IPS-NIHi7 (cell line): ENCODE results near the gene KLC4.
"Not testable (repeated sequence)": the region's sequence is repeated elsewhere in the genome, so short reads cannot be mapped to it uniquely, and the experiment has no call there.

ENCODE experiments used
- DNase-seq: peaks from one replicate; pipeline ENCODE4 v3.0.0; 2012; ENCODE audit warnings: mixed read lengths; ENCODE audit errors: extremely low spot score

Gene KLC4

GRCh38 chr6:43093436-43094289, 34.2 kb downstream of the KLC4 start:
- no peak for DNase-seq

- DNase-seq = no peak
Measured at GRCh38 chr6:43095939-43096338, 36.5 kb downstream of the KLC4 start.

GRCh38 chr6:43096451-43097097, 37.1 kb downstream of the KLC4 start:
- DNase-seq = peak; percentile 48

DNA sequence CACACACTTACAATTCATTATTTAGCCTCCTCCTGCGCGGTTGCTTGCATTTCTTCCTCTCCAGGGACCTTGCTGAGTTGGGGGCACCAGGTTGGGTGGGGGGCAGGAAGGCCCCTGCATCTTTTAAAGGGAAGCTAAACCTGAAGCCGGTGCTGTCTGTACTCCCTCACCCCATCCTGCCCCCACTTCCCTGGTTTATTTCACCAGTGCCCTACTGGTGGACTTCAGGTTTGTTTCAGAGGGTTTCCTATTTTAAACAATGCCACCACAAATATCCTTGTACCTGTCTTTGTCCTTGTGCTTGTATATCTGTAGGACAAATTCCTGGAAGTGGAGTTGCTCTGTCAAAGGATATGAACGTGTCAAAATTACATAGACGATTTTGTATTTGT, 37.7 kb downstream of the KLC4 start:
- no peak for DNase-seq

DNA sequence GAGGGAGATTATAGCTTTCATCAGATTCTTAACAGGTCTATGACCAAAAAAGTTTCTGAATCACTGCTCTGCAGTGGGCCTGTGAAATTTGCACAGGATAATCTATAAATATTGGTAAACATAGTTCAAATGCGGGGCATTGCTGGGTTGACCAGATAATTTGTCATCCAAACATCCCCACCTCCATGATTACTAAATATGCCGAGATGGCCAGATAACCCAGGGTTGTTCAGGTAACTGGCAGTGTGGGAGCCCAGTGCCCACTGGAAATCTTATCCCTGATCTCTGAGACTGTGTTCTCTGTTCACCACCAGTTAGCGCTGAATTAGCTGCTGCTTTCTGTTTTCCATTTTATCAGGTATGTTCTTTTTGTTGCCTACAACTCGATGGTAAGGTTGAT, 38.1 kb downstream of the KLC4 start:
- DNase-seq = no peak

DNA sequence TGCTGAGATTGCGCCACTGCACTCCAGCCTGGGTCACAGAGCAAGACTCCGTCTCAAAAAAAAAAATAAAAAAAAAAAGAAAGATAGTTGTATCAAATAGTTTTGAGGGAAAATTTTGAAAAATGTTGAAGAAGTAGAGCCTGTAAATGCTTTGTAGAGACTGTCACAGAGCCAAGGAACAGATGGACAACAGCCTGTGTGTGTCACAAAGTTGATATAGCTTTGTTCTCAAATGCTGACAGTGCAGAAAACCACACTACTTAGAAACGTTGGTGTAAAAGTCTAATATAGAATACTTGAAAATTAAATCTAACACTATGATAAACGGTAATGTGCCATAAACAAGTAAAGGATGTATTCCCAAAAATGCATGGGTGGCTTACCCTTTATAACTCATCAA, 42.1 kb downstream of the KLC4 start:
- DNase-seq = no peak

- DNase-seq = peak; percentile 59
Measured at GRCh38 chr6:43103253-43103876, 43.9 kb downstream of the KLC4 start.

DNA sequence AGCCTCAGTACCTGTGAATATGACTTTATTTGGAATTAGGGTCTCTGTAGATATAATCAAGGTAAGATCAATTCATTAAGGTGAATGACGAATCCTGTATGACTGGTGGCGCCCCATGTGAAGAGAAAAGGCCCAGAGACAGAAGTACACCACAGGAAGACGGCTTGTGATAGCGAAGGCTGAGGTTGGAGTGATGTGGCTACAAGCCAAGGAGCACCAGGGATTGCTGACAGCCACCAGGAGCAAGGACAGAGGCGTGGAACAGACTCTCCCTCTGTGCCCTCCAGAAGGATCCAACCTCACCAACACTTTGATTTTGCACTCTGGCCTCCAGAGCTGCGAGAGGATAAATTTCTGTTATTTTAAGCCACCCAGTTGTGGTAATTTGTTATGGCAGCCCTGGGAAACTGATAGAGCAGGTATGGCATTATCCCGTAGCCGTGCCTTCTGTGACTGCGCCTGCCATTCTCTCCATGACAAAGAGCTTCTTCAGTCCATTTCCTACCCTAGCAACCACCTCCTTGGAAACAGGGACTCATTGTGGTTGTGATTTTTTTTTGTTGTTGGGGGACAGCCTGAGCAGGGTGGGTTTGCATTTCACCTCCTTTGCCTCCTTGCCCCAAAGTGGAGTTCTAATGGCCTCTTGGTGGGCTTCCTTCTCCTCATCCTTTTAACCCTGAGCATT, 46.2 kb downstream of the KLC4 start:
- DNase-seq = no peak

DNA sequence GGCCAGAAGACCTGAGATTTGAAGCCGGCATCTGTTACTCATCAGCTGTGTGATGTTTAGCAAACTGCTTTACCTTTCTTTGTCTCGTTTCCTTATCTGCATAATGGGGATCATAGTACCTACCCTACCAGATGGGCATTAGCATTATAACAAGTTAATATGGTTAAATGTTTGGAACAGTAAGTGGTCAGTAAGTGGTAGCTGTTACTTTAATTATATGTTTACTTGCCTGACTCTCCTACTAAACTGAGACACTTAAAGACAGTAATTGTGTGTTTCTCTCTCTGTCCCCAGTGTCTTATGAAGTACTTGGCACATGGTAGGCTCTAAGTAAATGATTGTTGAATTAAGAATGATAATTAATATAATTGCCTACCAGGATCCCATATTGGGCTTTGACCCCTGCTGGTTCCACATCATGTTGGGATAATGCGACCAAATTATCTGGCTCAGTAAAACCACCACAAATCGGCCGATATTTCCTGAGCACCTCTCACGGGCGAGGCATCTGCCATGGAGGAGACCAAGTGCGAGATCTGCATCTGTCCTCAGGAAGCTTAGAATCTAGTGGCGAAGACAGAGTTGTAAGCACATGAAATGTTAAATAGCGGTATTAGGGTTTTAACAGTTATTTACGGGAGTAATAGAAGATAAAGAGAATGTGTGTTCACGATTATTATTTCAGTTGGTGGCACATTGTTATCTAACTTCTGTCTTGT, 48.1 kb downstream of the KLC4 start:
- no peak for DNase-seq

DNA sequence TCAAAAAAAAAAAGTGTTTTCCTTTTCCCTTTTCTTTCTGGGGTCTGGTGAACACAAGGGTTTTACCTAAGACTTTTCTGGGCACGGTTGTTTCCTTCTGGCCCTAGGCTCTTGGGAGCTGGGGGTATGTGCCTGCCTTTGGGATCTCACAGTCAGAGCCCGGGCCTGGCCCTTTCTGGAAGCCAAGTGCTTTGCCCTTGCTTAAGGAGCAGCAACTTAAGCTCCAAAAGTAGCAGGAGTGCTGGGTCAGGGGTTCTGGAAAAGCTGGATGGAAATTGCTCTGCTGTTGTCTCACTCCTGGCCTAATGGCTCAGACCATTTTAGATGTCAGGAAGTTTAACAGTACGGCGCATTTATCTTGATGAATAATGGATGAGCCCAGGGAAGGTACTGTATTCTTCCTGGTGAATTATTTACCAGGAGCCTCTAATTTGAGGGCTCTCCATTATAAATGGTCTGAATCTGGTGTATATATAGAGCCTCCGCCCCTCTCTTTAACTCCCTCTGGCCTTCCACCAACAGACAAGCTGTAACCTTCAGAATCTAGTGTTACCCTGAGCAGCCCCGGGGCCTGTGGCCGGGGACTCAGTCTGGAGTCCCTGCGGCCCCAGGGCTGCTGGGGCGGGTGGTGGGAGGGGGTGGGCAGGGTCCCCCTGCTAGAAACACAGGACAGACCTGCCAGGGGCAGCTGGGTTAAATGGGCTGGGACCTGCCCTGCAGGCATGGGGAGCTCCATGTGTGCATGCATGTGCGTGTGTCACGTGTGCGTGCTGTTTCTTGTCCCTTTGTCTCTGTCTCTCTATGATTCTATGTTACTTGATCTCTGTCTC, 54.2 kb downstream of the KLC4 start:
- DNase-seq = no peak

GRCh38 chr6:43115365-43115764, 55.9 kb downstream of the KLC4 start:
- no peak for DNase-seq

DNA sequence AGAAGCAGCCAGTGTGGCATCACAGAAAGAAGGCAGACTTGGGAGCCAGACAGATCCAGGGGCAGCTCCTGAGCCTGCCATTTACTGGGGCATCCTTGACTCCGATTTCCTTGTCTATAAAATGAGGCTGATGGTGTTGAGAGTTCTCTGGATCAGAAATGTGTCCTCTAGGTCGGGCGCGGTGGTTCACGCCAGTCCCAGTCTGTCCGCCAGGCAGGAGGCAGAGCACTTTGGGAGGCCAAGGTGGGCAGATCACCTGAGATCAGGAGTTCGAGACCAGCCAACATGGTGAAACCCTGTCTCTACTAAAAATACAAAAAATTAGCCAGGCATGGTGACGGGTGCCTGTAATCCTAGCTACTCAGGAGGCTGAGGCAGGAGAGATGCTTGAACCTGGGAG, 58.0 kb downstream of the KLC4 start:
- DNase-seq = not testable (repeated sequence)

DNA sequence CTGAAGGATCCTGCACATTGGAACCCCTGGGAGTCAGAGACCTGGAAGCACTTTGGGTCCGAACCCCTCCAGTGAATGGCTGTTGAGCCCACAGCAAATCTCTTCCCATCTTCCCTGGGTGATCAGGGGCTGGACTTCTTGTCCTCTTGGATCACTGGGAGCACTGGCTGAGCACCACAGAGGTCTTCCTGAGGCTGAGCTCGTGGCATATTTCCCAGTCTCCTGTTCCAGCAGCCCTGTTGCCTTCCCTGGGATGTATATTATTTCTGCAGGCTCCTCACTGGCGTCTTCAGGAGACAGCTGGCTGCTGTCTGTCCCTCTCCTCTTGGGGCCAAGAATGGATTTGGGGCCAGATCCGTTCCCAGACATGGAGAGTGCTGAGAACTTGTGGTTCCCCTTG, 60.1 kb downstream of the KLC4 start:
- no peak for DNase-seq

DNA sequence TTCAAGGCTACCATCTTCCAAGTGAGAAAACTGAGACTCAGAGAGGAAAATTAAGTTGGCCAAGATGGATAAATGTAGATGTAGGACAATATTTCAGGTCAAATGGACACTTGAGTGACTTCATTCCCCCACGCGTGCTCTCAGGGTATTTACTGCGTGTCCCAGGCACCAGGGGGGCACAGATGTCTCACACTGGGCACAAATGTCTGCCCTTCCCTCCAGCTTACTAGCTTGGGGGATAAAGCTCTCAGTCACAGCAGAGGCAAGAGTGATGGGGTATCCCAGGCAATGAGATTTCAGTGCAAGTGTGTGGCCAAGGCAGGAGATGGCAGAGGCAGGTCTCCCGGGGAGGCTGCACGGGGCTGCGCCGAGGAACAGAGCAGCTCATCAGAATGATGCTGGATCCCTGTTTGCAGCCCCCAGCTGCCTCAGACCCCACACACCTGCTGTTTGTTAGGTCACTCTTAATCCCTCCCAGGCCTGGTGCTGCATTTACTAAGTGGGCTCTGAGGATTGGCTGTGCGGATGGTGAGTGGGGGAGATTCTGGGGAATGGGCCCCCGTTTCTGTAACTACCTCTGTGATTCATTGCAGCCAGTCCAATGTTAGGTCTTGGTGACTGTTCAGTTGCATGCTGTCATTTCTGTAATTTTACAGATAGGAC, 60.8 kb downstream of the KLC4 start:
- no peak for DNase-seq

- no peak for DNase-seq
Measured at GRCh38 chr6:43120944-43121913, 61.8 kb downstream of the KLC4 start.

GRCh38 chr6:43122146-43122545, 62.7 kb downstream of the KLC4 start:
- DNase-seq = no peak

DNA sequence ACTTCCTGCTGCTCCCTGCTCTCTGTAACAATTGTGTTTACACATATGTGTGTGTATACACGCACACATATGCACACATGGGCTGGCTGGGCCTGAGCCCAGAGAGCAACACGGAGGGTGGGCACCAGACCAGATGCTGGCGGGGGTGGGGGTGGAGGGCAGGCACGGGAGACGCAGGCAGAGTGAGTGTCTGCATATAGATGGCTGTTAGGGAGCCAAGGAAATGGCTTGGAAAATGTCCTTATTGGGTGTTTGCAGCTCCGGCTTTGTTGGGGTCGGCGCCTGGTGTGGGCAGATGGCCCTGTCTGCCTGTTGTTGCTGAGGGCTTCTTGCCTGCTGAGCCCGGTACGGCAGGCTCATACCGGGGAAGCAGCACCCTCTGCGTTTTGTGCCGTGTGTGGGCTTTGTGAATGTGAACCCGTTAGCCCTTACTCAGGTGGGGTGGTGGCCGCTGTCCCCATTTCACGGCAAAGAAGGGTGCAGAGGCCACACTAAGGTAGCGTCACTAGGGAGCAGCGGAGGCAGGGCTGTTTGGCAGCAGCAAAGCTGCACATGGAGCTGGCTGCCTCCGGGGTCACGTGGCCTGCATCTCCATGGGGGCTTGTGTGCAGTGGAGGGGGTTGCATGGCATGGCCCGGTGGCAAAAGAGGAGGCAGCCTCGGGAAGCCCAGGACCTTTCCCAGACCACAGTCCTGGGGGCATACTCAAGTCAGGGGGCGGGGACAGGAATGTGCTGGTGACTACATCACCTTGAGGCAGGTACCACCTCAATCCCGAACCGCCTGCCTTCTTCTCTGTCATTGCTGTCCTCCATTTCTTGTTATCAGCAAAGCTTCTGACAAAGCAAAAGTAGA, 64.3 kb downstream of the KLC4 start:
- DNase-seq = no peak

DNA sequence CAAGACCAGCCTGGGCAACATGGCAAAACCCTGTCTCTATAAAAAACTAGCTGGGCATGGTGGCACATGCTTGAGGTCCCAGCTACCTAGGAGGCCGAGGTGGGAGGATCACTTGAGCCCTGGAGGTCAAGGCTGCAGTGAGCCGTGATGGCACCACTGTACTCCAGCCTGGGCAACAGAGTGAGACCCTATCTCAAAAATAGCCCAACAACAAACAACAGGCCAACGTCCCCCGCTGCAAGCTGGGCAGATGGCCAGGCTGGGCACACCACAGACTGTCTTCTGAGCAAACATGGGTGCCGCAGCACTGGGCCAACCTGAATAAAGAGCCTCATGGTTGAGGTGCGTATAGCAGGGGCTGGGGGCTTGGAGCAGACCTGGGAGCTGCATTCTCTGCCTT, 65.0 kb downstream of the KLC4 start:
- no peak for DNase-seq
